ENCODE results near the gene NARF.
A peak's percentile ranks its signal among the peaks of the same experiment; 100 is the strongest.
"Not testable (repeated sequence)": the region's sequence is repeated elsewhere in the genome, so short reads cannot be mapped to it uniquely, and the experiment has no call there.

NARF gene

DNA sequence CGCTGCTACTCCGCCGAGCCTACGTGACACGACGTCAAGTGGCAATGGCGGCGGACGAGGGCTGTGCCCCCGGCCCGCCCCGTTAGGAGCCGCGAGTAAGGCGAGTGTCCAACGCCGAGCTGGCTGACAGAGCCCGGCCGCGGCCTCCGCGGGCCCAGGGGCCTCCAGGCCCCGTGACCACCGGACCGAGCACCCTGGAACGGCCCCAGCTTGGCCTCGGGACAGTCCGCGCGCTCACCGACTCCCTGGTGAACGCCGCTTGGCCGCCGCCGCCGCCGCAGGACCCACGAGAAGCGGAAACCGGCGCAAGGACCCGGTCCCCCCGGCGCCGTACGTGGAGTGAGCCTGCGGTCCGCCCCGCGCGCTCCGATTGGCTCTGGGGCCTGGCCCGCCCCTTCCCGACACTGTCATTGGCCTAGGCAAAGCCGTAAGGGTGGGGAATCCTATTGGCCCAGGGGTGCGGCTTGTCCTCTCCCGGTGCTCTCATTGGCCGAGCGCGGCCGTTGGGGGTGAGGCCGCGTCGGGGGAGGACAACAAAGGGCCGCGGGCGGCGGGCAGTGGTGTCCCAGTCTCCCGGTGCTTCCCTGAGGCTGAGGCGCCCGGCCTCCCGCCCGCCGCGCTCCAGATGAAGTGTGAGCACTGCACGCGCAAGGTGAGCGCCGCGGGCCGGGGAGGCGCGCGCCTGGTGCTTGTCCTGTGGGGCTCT is at the start of gene NARF:
TSS of gene NARF (plus strand) at position 563 of the 706 bp plus-strand sequence. CDS start at position 626, 63 bp downstream.
- DNase-seq (ENCODE audit: low read depth in 2 of 2): peak; percentile 92 to 94

DNA sequence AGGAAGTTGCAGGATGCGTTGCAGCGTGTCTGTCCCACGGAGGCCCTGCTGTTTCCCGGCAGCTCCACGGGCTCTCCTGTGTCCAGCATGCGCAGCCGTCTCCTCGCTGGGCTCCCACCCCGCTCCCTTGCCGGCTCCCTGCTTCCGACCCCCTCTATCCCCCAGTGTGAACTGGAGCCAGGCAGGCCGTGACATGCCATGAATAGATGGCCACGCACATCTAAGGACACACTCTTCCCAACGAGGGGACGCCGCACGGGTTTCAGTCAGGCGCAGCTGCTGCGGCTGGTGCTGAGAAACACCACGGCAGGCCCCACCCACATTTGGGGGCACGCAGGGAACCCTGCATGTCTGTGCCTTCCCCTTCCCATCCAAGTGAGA is 49.6 kb upstream of the NARF start:
- no peak for DNase-seq (ENCODE audit: low read depth in 2 of 2)

DNA sequence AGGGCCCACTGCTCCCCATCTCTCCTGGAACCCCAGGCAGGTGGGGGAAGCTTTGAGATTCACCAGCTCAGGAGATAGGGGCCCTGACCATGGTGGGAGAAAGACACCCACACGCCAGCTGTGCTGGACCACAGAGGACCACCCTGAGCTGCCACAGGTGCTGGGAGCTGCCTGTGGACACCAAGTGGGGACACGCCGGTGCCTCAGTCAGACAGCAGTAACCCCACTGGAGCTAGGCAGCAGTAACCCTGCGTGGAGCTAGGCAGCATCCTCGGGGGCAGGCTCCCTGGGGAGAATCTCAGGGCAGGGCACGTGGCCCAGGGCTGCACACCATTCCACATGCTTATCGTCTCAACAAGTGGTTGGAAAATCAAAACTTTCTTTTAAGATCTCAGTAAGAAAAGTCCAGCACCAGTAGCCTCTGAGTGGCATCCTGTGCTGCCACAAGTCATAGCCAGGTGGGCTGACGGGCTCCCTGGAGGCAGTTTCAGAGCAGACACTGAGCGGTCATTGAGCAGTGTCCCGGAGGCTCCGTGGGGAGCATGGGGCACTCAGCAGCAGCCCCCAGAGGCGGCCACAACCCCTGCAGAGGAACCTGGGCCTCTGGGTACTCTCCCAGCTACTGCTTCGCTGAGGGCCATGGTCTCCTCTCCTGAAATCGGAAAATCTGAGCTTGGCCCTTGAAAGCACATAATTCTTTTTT is 48.4 kb upstream of the NARF start:
- DNase-seq (ENCODE audit: low read depth in 2 of 2): no peak

DNA sequence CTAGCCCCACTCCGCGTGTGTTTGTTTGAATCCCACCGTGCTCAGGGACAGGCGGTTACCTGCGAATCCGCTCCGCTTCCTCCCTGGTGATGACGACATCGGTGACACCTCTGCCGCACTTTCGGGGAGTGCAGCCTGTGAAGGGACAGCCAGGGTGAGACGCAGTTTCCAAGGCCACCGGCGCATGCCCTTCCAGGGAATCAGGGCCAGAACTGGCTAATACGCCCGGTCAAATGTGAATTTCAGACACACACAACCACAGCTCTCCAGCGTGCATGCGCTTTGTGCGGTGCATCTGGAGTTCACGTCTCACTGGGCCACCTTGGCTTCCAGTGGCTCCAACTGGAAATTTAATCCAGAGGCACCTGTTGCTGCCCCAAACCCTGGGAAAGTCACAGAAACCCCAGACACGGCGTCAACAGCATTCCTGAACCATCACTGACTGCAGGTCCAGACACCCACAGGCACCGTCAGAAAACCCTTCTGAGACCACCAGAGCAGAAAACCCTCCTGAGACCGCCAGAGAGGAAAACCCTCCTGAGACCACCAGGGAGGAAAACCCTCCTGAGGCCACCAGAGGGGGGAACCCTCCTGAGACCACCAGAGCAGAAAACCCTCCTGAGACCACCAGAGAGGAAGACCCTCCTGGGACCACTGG is 47.0 kb upstream of the NARF start:
- no peak for DNase-seq (ENCODE audit: low read depth in 2 of 2)

DNA sequence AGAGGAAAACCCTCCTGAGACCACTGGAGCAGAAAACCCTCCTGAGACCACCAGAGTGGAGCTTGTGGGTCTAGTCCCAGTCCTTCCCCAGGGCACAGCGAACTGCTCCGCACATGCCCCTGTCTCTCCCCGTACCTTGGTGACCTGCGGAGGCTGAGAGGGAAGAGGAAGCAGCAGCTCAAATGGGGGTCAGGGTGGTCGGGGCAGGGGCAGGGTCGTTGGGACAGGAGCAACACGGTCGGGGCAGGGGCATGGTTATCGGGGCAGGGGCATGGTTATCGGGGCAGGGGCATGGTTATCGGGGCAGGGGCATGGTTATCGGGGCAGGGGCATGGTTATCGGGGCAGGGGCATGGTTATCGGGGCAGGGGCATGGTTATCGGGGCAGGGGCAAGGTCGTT is 46.5 kb upstream of the NARF start:
- DNase-seq (ENCODE audit: low read depth in 2 of 2): not testable (repeated sequence)

DNA sequence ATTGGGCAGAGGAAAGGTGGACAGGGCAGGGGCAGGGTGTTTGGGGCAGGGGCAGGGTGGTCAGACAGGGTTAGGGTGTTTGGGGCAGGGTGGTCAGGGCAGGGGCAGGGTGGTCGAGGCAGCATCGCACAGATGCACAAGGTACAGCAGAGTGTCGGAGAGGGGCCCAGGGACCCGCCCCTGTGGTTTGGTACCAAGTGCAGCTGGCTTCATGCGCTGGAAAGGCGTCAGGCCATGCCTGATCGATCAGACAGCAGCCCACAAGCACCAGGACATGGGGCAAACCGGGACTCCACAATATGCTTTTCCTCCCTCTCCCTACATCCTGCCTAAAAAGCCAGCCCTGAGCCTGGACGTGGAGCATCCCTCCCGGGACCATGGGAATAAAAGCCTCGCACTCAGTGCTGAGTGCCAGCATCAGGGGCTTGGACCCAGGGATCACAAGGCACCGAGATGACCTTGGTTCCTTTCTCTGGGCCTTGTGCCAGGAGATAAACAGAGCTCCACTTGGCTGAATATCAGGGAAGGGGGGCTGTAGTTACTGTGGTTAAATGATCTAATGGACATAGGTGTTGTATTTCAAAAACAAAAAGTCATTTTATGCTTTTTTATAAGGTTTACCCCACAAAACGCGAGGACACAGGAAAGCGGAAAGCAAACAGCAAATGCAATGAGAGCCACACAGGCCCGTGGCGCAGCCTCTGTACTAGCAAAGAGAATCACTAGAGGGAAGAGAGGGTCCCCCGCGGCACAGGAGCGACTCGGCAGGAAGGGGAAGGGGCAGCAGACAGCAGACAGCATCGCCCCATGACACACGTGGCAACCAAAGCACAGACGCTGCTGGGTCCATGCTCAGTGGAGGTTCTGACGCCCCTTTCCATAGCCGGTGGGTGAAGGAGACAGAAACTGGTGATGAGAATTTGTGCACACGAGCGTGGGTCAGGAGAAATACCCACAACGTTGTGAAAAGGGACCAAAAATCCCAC is 45.7 kb upstream of the NARF start:
- DNase-seq (ENCODE audit: low read depth in 2 of 2): no peak

DNA sequence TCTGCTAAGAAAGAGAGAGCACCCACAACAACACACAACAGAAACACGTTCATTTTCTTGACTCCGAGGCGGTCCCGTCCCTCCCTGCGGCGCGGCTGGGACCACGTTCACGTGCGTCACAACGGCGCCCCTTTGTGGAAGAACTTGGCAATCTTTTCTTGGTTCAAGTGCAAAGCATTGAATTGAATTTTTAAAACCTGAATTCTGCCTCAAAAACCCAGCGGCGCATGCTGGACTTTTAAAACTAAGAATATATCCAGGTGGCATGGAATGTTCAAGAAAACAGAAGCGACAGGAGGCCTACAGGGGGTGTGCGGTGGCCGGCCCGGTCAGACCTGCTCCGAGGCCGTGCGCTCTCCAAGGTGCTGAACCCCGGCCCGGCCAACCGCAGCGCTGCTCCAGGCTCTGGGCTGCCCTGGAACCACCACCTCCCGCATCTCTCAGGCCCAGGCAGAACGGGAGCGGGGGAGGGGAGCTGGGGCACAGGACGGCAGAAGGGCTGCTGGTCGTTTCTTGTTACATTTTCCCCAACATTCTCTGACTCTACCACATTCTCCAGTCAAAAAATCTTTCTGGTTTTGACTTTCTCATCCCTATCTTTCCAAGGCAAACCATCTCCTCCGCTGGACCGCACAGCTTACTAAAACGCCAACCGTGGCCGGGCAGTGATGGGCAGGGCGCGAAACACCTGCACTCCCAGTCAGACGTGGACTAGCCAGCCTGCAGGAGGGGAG is 43.8 kb upstream of the NARF start:
- DNase-seq (ENCODE audit: low read depth in 2 of 2): peak; percentile 38 to 54

DNA sequence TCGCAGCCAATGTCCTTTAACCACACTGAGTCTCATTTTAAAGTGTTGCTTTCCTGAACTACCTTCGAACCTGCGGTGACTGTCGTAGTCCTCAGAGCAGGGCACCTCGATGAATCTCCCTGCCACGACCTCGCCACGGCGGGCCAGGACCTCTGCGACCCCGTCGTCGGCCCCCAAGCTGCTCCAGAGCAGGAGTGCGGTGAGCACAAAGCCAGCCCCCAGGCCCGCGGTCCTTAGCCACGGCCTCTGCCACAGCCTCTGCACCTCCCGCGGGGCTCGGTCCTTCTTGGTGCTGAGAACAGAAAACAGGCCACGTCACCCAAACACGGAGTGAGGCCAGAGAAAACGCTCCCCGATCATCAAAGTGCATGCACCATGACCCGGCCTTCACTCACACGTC is 43.2 kb upstream of the NARF start:
- no peak for DNase-seq (ENCODE audit: low read depth in 2 of 2)

DNA sequence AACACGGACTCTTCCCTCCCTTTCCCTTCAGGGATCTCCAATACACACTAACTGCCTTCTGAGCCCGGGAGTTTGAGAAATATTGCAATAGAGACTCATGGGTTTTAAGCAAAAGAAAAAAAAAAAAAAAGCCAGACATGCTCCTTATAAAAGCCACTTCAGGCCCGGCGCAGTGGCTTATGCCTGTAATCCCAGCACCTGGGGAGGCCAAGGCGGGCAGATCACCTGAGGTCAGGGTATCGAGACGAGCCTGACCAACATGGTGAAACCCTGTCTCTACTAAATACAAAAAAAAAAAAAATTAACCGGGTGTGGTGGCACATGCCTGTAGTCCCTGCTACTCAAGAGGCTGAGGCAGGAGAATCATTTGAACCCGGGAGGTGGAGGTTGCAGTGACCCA is 42.8 kb upstream of the NARF start:
- no peak for DNase-seq (ENCODE audit: low read depth in 2 of 2)

DNA sequence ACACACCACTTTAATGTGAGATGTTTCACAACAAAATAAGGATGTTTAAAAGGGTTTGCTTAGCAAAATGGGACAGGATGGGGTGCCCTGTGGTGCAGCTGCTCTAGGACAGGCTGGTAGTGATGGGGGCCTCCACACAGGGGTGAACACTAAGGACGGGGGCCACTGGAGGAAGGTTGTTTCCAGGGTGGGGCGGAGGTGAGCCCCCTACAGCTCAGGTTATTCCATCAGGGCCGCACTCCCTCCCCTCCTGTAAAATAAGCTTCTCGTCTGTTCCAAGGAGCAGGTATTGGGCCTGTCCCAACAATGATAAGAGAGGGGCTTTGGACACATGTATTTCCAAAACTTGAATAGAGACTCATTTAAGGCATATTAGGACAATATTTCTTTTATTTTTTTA is 42.3 kb upstream of the NARF start:
- DNase-seq (ENCODE audit: low read depth in 2 of 2): no peak

DNA sequence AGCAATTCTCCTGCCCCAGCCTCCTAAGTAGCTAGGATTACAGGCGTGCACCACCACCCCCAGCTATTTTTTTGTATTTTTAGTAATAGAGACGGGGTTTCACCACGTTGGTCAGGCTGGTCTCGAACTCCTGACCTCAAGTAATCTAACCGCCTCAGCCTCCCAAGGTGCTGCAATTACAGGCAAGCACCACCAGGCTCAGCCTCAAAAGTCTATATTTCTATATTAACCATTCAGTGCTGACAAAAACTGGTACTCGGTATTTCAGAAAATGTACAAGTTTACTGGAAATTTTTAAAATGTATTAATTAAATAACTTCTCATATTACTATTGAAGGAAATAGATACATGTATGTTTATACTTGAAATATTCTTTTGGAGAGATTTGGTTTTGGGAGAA is 41.8 kb upstream of the NARF start:
- DNase-seq (ENCODE audit: low read depth in 2 of 2): no peak

DNA sequence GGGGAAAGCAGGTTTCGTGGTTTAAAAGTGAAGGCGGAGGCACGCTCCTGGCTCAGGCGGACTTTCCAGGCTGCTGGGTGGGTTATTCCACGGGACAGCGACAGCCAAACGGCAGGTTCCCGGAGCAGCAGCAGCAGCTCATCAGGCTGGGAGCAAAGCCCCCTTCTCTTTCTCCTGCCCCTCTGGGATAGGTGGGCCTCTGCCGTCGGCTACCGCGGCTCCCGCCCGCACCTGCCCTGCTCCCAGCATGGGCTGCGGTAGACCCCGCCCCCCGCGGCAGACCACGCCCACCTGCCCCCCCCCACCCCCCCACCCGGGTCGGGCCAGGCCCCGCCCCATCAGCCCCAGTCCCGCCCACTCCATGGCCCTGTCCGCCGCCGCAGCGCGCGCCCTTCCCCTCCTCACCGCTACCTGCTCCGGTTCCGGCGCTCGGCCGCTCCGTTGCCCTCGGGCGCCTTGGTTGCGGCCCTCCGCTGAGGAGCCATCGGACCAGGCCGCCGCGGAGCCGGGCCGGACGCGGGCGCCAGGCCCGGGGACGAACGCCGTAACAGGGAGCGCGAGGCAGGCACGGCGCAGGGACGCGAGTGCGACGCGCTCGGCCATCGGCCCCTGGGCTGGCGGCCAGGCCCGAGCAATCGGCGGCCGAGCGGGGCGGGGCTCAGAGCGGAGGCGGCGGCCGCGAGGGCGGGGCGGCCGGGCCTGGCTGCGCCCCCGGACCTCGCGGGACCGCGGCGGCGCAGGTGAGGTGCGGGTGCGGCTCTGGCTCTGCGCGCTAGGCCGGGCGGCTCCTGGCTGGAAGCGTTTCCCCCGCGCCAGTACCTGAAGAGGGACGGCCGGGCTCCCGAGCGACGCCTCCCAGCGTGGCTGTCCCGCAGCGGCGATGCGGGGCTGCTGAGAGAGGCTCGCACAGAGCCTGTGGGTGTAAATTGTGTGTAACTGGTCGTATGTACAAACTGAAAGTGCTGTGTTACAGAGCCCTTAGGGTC is 40.2 kb upstream of the NARF start, which contains the start of the genes HEXD and OGFOD3:
TSS of gene HEXD (plus strand) at position 347 of the 986 bp plus-strand sequence. CDS start 1,453 bp downstream, outside the sequence.
TSS of gene OGFOD3 (minus strand) at position 586 of the 986 bp plus-strand sequence. CDS start at position 485, 101 bp downstream.
- peak; percentile 62 to 72 for DNase-seq (ENCODE audit: low read depth in 2 of 2)

DNA sequence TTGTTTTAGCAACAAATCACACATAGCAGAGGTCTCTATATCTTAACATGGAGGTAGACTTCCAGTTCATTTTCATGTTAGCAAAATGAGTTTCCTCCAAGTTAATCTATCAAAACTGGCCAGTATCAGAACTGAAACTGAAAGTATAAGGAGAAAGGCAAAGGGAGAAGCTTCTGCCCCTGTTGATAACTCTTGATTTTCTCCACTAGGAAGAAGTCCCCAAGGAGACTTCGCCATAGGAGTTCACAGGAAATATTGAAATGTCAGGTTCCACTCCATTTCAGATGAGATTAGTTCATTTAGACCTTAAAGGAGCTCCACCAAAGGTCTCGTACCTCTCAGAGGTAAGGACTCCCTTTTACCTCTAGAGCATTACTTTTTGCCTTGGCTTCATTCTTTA is 39.0 kb upstream of the NARF start:
- no peak for DNase-seq (ENCODE audit: low read depth in 2 of 2)

DNA sequence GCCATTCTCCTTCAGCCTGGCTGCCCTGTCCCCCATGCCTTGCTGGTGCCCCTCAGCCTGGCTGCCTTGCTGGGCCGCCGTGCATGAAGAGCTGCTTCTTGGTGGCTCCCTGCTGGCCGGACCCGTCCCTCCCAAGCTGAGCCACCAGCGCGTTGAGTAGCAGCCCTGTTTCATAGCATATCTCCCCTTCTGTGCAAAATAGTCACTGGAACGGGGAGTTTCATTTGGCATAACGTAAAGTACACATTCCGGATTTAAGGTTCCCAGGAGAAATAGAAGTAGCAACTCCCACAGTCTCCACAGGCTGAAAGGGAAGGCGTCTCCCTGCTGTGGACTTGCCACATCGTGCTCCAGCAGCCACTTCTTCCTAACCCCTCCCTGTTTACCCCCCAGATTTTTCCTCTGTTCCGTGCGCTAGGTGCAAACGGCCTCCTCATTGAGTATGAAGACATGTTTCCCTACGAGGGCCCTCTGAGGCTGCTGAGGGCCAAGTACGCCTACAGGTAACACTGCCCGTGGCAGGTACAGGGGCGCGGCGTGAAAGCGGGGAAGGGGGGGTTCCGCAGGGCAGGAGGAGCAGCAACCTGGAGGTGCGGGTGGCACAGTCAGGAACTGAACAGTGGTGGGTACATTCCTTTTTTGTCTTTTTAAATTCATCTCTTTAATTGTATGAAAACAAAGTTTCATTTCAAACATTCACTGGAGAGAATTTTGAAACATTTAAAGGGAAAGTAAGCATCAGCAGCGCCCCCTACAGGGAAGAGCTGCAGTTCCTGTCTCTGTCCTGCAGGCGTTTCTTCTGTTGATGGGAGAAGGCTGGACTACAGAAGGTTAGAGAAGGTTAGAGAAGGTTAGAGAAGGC is 34.3 kb upstream of the NARF start:
- peak in 1 of 2 donors; percentile 38 for DNase-seq (ENCODE audit: low read depth in 2 of 2)

DNA sequence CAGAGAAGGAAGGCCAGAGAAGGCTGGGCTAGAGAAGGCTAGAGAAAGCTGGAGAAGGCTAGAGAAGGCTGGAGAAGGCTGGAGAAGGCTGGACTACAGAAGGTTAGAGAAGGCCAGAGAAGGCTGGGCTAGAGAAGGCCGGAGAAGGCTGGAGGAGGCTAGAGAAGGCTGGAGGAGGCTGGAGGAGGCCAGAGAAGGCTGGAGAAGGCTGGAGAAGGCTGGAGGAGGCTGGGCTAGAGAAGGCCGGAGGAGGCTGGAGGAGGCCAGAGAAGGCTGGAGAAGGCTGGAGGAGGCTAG is 33.7 kb upstream of the NARF start:
- no peak for DNase-seq (ENCODE audit: low read depth in 2 of 2)

DNA sequence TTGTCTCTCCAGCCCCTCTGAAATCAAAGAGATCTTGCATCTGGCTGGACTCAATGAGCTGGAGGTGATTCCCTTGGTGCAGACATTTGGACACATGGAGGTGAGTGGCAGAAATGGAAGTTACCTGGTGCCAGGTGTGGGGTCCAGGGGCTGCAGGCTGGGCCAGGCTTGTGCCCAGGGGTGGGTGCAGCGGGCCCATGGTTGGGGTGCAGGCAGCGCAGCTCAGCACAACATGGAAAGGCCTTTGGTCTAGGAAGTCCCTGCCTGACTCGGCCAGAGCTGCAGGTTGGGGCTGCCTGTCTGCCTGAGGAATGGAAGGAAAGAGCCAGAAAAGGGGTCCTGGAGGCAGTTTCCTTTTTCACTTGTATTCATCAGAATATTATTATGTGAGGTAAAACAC is 30.0 kb upstream of the NARF start:
- DNase-seq (ENCODE audit: low read depth in 2 of 2): no peak

DNA sequence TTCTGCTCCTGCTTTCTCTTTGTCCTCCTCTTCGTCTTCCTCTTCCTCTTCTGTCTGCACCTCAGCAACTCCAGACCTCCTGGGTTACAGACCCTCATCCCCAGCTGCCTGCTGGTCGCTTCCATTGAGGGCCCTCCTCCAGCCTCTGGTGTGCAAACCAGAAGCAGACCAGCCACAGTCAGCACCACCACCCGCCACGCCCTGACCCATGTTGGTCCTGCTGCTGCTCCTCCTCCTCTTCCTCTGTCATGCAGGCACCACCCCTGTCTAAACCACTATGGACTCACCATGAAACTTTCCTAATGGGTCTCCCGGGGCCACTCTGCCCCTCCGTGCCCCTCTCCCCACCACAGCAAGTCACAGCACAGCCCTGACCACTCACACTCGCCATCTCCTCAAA is 28.7 kb upstream of the NARF start:
- no peak for DNase-seq (ENCODE audit: low read depth in 2 of 2)

DNA sequence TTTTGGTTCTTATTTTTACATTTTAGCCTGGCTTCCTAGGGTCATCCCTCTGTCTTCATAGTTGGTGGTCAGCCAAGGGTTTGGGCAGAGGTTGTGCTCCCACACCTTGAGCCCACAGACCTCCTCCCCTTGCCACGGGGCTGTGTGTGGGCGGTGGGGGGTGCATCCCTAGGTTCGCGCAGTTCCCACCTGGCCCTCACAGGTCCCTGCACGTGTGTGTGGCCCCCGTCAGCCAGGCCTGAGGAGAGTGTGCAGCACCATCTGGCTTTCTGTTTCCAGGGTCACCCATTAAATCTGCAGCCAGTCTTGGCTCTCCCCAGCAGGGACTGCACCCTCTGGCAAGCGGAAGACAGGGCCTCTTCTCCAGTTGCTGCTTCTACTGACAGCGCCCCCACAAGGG is 26.5 kb upstream of the NARF start:
- DNase-seq (ENCODE audit: low read depth in 2 of 2): no peak

Data from stimulated activated CD8-positive, alpha-beta memory T cell treated with anti-CD3 and anti-CD28 coated beads, Interleukin-2, amount 100 ng/mL, for 1 hour (primary cell).